ENCODE data around the gene CRISP1.

GRCh38 chr6:49784272-49784671 lies 82.1 kb downstream of the CRISP1 start:
- TF ChIP-seq CTCF (IDR thresholded peaks at IDR 0.05) (no peak), POLR2AphosphoS5 (IDR thresholded peaks at IDR 0.05) (no peak), POLR2A (IDR thresholded peaks at IDR 0.05) (no peak)
